Astrocyte (in vitro differentiated cells and primary cell): ENCODE results near the gene DGKZ. TPM values are rescaled to one million over a fixed set of nuclear protein-coding genes. Genes with fewer than 3 reads are reported as not detected.

Experiments
- DNase-seq: peaks from one replicate; pipeline ENCODE4 v3.0.0-alpha.2; 2010; ENCODE audit warnings: low read depth
- FAIRE-seq: peaks from 2 replicates; lab custom pipeline; 2011; peaks lifted over from hg19 to GRCh38; lab: Jason Lieb, UNC
- H2AFZ ChIP-seq: 2 replicates; pipeline ENCODE4 v1.6.0; 2012; ENCODE audit warnings: low read depth, low read length, inconsistent platforms
- H3K27ac ChIP-seq: 2 replicates; pipeline ENCODE4 v1.5.1; 2011; ENCODE audit warnings: low read depth, low read length, inconsistent platforms
- H3K27me3 ChIP-seq: 2 replicates; pipeline ENCODE4 v1.6.0; 2011; ENCODE audit warnings: low read length, inconsistent platforms; ENCODE audit not compliant: insufficient read depth
- H3K36me3 ChIP-seq: 2 replicates; pipeline ENCODE4 v1.5.1; 2011; ENCODE audit warnings: low read length, inconsistent platforms; ENCODE audit not compliant: insufficient read depth
- H3K4me1 ChIP-seq: 2 replicates; pipeline ENCODE4 v1.5.1; 2011; ENCODE audit warnings: low read length, inconsistent platforms; ENCODE audit not compliant: insufficient read depth
- H3K4me2 ChIP-seq: 2 replicates; pipeline ENCODE4 v1.6.0; 2012; ENCODE audit warnings: low read length, inconsistent platforms
- H3K4me3 ChIP-seq: 2 replicates; pipeline ENCODE4 v1.5.1; 2011; ENCODE audit warnings: low read depth, mild to moderate bottlenecking, low read length, inconsistent platforms; ENCODE audit not compliant: insufficient read depth
- H3K79me2 ChIP-seq: 2 replicates; pipeline ENCODE4 v1.6.0; 2012; ENCODE audit warnings: mild to moderate bottlenecking, low read length, inconsistent platforms; ENCODE audit not compliant: insufficient read depth
- H3K9ac ChIP-seq: 2 replicates; pipeline ENCODE4 v1.6.0; 2012; ENCODE audit warnings: mild to moderate bottlenecking, low read length, inconsistent platforms
- H3K9me3 ChIP-seq: 2 replicates; pipeline ENCODE4 v1.5.1; 2012; ENCODE audit warnings: low read depth, mild to moderate bottlenecking, low read length, inconsistent platforms; ENCODE audit not compliant: insufficient read depth
- H4K20me1 ChIP-seq: 2 replicates; pipeline ENCODE4 v1.6.0; 2012; ENCODE audit warnings: low read length, inconsistent platforms; ENCODE audit not compliant: insufficient read depth
- H3K27ac Mint-ChIP-seq: one replicate; pipeline ENCODE4 v1.8.0; 2021; ENCODE audit warnings: mild to moderate bottlenecking, mixed read lengths; ENCODE audit not compliant: unreplicated experiment
- H3K27me3 Mint-ChIP-seq: one replicate; pipeline ENCODE4 v1.8.0; 2021; ENCODE audit warnings: low read depth, mixed read lengths; ENCODE audit not compliant: unreplicated experiment
- H3K36me3 Mint-ChIP-seq: one replicate; pipeline ENCODE4 v1.8.0; 2021; ENCODE audit warnings: low read depth, mixed read lengths; ENCODE audit not compliant: unreplicated experiment
- H3K4me1 Mint-ChIP-seq: one replicate; pipeline ENCODE4 v1.8.0; 2021; ENCODE audit warnings: low read depth, mixed read lengths; ENCODE audit not compliant: unreplicated experiment
- H3K4me3 Mint-ChIP-seq: one replicate; pipeline ENCODE4 v1.8.0; 2021; ENCODE audit warnings: mild to moderate bottlenecking, moderate library complexity, mixed read lengths; ENCODE audit not compliant: unreplicated experiment
- H3K9me3 Mint-ChIP-seq: one replicate; pipeline ENCODE4 v1.8.0; 2021; ENCODE audit warnings: mild to moderate bottlenecking, mixed read lengths; ENCODE audit not compliant: unreplicated experiment
- EZH2 ChIP-seq: IDR thresholded peaks from 2 replicates; pipeline ENCODE4 v1.6.1; 2012; ENCODE audit warnings: mild to moderate bottlenecking, low read length, inconsistent platforms; ENCODE audit not compliant: insufficient read depth
- microRNA-seq: library from miRNA; unstranded; fragments of <30 nt; microRNA quantifications from one replicate; pipeline ENCODE4 v1.2.0, GENCODE V29; 2020
- total RNA-seq: library from RNA; stranded (reverse); gene quantifications from 2 replicates; pipeline ENCODE4 v1.2.1, GENCODE V29; 2021
- TF ChIP-seq, protein P1 (sequence below): IDR thresholded peaks from 2 replicates; pipeline ENCODE4 v1.5.1; 2011; ENCODE audit warnings: low read depth, mild to moderate bottlenecking, inconsistent platforms, low read length, moderate library complexity; ENCODE audit not compliant: insufficient read depth

Gene DGKZ
- total RNA-seq, 1 donor from 2014 or later = 59.3 TPM

DNA sequence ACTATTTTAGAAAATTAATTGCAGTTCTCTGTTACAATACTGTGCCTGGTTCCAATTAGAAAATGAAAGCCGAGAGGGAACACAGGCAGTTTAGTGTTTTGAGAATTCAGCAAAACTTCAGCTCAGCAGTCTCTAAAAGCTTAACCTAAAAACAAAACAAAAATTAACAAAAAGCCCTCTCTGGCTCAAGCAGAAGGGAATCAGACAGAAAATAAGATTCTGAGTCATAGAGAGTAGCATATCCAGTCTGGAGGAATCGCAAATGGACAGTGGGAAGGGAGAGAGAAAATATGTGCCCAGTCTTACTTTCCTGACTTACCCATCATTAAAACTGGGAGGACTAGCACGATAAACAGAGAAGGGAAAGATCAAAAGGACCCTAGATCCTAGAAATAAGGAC lies 82.5 kb downstream of the DGKZ start:
- FAIRE-seq (no peak), DNase-seq (no peak)
- Histone ChIP-seq H3K9ac (no peak overlapping the region), H3K36me3 (peaks cover 18% of the 10 kb centered on the region), H3K9me3 (no peaks in the 10 kb centered on the region), H3K79me2 (no peaks in the 10 kb centered on the region), H2AFZ (no peak overlapping the region), H4K20me1 (peaks cover 6% of the 10 kb centered on the region), H3K4me3 (no peak overlapping the region), H3K27ac (no peak overlapping the region), H3K4me1 (no peaks in the 10 kb centered on the region), H3K27me3 (no peaks in the 10 kb centered on the region), H3K4me2 (no peak overlapping the region)
- peaks cover 16% of the 10 kb centered on the region for H3K4me1 Mint-ChIP-seq
- peaks cover 21% of the 10 kb centered on the region for H3K36me3 Mint-ChIP-seq
- H3K4me3 Mint-ChIP-seq = no peak overlapping the region
- H3K27ac Mint-ChIP-seq = no peak overlapping the region
- TF ChIP-seq, protein P1, sequence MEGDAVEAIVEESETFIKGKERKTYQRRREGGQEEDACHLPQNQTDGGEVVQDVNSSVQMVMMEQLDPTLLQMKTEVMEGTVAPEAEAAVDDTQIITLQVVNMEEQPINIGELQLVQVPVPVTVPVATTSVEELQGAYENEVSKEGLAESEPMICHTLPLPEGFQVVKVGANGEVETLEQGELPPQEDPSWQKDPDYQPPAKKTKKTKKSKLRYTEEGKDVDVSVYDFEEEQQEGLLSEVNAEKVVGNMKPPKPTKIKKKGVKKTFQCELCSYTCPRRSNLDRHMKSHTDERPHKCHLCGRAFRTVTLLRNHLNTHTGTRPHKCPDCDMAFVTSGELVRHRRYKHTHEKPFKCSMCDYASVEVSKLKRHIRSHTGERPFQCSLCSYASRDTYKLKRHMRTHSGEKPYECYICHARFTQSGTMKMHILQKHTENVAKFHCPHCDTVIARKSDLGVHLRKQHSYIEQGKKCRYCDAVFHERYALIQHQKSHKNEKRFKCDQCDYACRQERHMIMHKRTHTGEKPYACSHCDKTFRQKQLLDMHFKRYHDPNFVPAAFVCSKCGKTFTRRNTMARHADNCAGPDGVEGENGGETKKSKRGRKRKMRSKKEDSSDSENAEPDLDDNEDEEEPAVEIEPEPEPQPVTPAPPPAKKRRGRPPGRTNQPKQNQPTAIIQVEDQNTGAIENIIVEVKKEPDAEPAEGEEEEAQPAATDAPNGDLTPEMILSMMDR = no peak
- TF ChIP-seq EZH2 = no peak
- H3K27me3 Mint-ChIP-seq = no peaks in the 10 kb centered on the region
- no peaks in the 10 kb centered on the region for H3K9me3 Mint-ChIP-seq

Small RNA genes within 50 kb of the gene (microRNA-seq; reads per million reads assigned to microRNA genes)
- 0.82 reads per million for gene MIR4688

Other genes starting within 250 kb of the DGKZ start
- 64.2 and 69.3 TPM in 2 replicates for gene PHF21A, start 226.0 kb upstream of the DGKZ start, total RNA-seq
- 324 and 399 TPM in 2 replicates for gene CREB3L1, start 69.8 kb upstream of the DGKZ start, total RNA-seq
- gene MDK, start 34.2 kb downstream of the DGKZ start, total RNA-seq = 277 and 325 TPM in 2 replicates
- gene CHRM4, start 44.3 kb downstream of the DGKZ start, total RNA-seq = 0.27 and 0.43 TPM in 2 replicates
- gene AMBRA1, start 246.6 kb downstream of the DGKZ start, total RNA-seq = 29.0 and 29.4 TPM in 2 replicates